HG02973 (cell line): ENCODE results near the gene ZNF554.

ENCODE experiments used
- ATAC-seq: cut with Tn5 transposase; IDR thresholded peaks from one replicate; pipeline ENCODE4 v1.9.1; 2021; ENCODE audit warnings: moderate library complexity; ENCODE audit not compliant: unreplicated experiment

Gene ZNF554

GRCh38 chr19:2823646-2824045 lies 4.0 kb downstream of the ZNF554 start:
- no peak for ATAC-seq

GRCh38 chr19:2824129-2824528 lies 4.5 kb downstream of the ZNF554 start:
- no peak for ATAC-seq

- no peak for ATAC-seq
These were observed 7.4 kb downstream of the ZNF554 start for GRCh38 chr19:2827022-2827421.

GRCh38 chr19:2827840-2828489 lies 8.3 kb downstream of the ZNF554 start:
- ATAC-seq = no peak

GRCh38 chr19:2834294-2834871 lies 14.7 kb downstream of the ZNF554 start:
- ATAC-seq = no peak

- ATAC-seq = no peak
These were observed 17.8 kb downstream of the ZNF554 start for GRCh38 chr19:2837430-2837829.

GRCh38 chr19:2840794-2841791 lies 21.4 kb downstream of the ZNF554 start, which contains the start of gene ZNF555:
Gene ZNF555 (plus strand): TSS chr19:2841475. CDS start chr19:2841573, 98 bp downstream.
- ATAC-seq = peak; percentile 91

GRCh38 chr19:2841855-2842574 lies 22.3 kb downstream of the ZNF554 start:
- ATAC-seq = no peak

GRCh38 chr19:2845107-2845506 lies 25.4 kb downstream of the ZNF554 start:
- no peak for ATAC-seq

GRCh38 chr19:2846180-2846894 lies 26.7 kb downstream of the ZNF554 start:
- no peak for ATAC-seq

GRCh38 chr19:2847507-2847906 lies 27.8 kb downstream of the ZNF554 start:
- ATAC-seq = no peak

- ATAC-seq = no peak
These were observed 28.9 kb downstream of the ZNF554 start for GRCh38 chr19:2848616-2849015.

GRCh38 chr19:2850256-2850925 lies 30.7 kb downstream of the ZNF554 start:
- no peak for ATAC-seq

GRCh38 chr19:2852598-2852997 lies 32.9 kb downstream of the ZNF554 start:
- ATAC-seq = no peak

- ATAC-seq = no peak
These were observed 33.4 kb downstream of the ZNF554 start for GRCh38 chr19:2853015-2853606.

GRCh38 chr19:2854849-2855248 lies 35.2 kb downstream of the ZNF554 start:
- ATAC-seq = no peak

GRCh38 chr19:2856457-2857050 lies 36.9 kb downstream of the ZNF554 start:
- no peak for ATAC-seq

- no peak for ATAC-seq
These were observed 39.2 kb downstream of the ZNF554 start for GRCh38 chr19:2858864-2859263.

- ATAC-seq = no peak
These were observed 44.1 kb downstream of the ZNF554 start for GRCh38 chr19:2863816-2864215.
